WTC11 (cell line): Measurements from ENCODE around the gene KLC1. TPM values are rescaled to one million over a fixed set of nuclear protein-coding genes. Genes with fewer than 3 reads are reported as not detected.
A peak's percentile ranks its signal among the peaks of the same experiment; 100 is the strongest.

Source experiments
- ATAC-seq: fragments of 200-7000 bp; cut with Tn5 transposase; 2 replicates; pipeline ENCODE4 v1.10.0; 2021; ENCODE audit warnings: mild to moderate bottlenecking, moderate library complexity
- CTCF ChIA-PET: fragments of 300-600 bp; sonication (Branson Sonifier 250); formaldehyde crosslinking; loops from one replicate; lab custom pipeline; 2021; ENCODE audit warnings: antibody characterized with exemption; lab: Charles Lee
- POLR2A ChIA-PET: fragments of 350-600 bp; sonication (Branson Sonifier 250); formaldehyde crosslinking; loops from one replicate; lab custom pipeline; 2021; ENCODE audit warnings: antibody characterized with exemption; lab: Charles Lee
- DNase-seq: peaks from one replicate; pipeline ENCODE4 v3.0.0; 2021; ENCODE audit warnings: low spot score
- H3K27ac Mint-ChIP-seq: 2 replicates; pipeline ENCODE4 v1.8.0; 2021; ENCODE audit warnings: mixed read lengths
- H3K27me3 Mint-ChIP-seq: 2 replicates; pipeline ENCODE4 v1.8.0; 2021; ENCODE audit warnings: low read depth, mild to moderate bottlenecking, moderate library complexity, mixed read lengths
- H3K36me3 Mint-ChIP-seq: 2 replicates; pipeline ENCODE4 v1.8.0; 2021; ENCODE audit warnings: mixed read lengths
- H3K4me1 Mint-ChIP-seq: 2 replicates; pipeline ENCODE4 v1.8.0; 2022; ENCODE audit warnings: mixed read lengths
- H3K4me3 Mint-ChIP-seq: 2 replicates; pipeline ENCODE4 v1.8.0; 2021; ENCODE audit warnings: mild to moderate bottlenecking, moderate library complexity, mixed read lengths
- H3K9me3 Mint-ChIP-seq: 2 replicates; pipeline ENCODE4 v1.8.0; 2021; ENCODE audit warnings: mixed read lengths
- ATF1 ChIP-seq: sonication (generic); formaldehyde crosslinking; IDR thresholded peaks from 2 replicates; pipeline ENCODE4 v1.8.1; 2023; ENCODE audit warnings: mild to moderate bottlenecking, moderate library complexity, missing genetic modification reagents
- CBFB ChIP-seq: sonication (generic); formaldehyde crosslinking; IDR thresholded peaks from 2 replicates; pipeline ENCODE4 v1.8.1; 2022; ENCODE audit warnings: mild to moderate bottlenecking, low read depth, missing genetic modification reagents
- GRHL2 ChIP-seq: fragments of 250-450 bp; sonication (Bioruptor Pico); IDR thresholded peaks from 2 replicates; pipeline ENCODE4 v1.8.0; 2022; ENCODE audit warnings: mild to moderate bottlenecking, moderate library complexity; ENCODE audit not compliant: insufficient replicate concordance, severe bottlenecking
- OVOL2 ChIP-seq: fragments of 250-450 bp; sonication (Bioruptor Pico); IDR thresholded peaks from 2 replicates; pipeline ENCODE4 v1.9.0; 2021; ENCODE audit warnings: mild to moderate bottlenecking, borderline replicate concordance
- SMAD3 ChIP-seq: sonication (generic); formaldehyde crosslinking; IDR thresholded peaks from 2 replicates; pipeline ENCODE4 v1.8.0; 2022; ENCODE audit warnings: missing genetic modification reagents, mild to moderate bottlenecking, borderline replicate concordance
- SOX15 ChIP-seq: fragments of 250-450 bp; sonication (Bioruptor Pico); IDR thresholded peaks from 2 replicates; pipeline ENCODE4 v1.9.0; 2021; ENCODE audit warnings: mild to moderate bottlenecking
- TEAD4 ChIP-seq: sonication (generic); formaldehyde crosslinking; IDR thresholded peaks from 2 replicates; pipeline ENCODE4 v1.8.0; 2022; ENCODE audit warnings: mild to moderate bottlenecking, missing genetic modification reagents
- TP53 ChIP-seq: sonication (generic); formaldehyde crosslinking; IDR thresholded peaks from 2 replicates; pipeline ENCODE4 v1.8.1; 2023; ENCODE audit warnings: mild to moderate bottlenecking, missing genetic modification reagents
- ZNF121 ChIP-seq: sonication (generic); formaldehyde crosslinking; IDR thresholded peaks from 2 replicates; pipeline ENCODE4 v1.8.0; 2023; ENCODE audit warnings: missing genetic modification reagents
- total RNA-seq: library from RNA; stranded (reverse); gene quantifications from 3 replicates; pipeline ENCODE4 v1.2.3, GENCODE V29; 2021
- TF ChIP-seq, protein P1 (sequence below): fragments of 250-450 bp; sonication (Bioruptor Pico); IDR thresholded peaks from 2 replicates; pipeline ENCODE4 v1.9.0; 2021; ENCODE audit warnings: mild to moderate bottlenecking, borderline replicate concordance
- TF ChIP-seq, protein P2 (sequence below): fragments of 250-450 bp; sonication (Bioruptor Pico); IDR thresholded peaks from 2 replicates; pipeline ENCODE4 v1.9.0; 2021; ENCODE audit warnings: moderate library complexity, mild to moderate bottlenecking, inconsistent platforms, borderline replicate concordance
- TF ChIP-seq, protein P3 (sequence below): fragments of 250-450 bp; sonication (Bioruptor Pico); conservative IDR thresholded peaks from 2 replicates; pipeline ENCODE4 v1.9.0; 2021; ENCODE audit warnings: mild to moderate bottlenecking
- TF ChIP-seq, protein P4 (sequence below): fragments of 200-600 bp; IDR thresholded peaks from 2 replicates; pipeline ENCODE4 v1.8.0; 2022; ENCODE audit warnings: antibody characterized with exemption
- TF ChIP-seq, protein P5 (sequence below): fragments of 250-450 bp; sonication (Bioruptor Pico); IDR thresholded peaks from 2 replicates; pipeline ENCODE4 v1.9.0; 2021; ENCODE audit warnings: mild to moderate bottlenecking
- TF ChIP-seq, protein P6 (sequence below): fragments of 250-450 bp; sonication (Bioruptor Pico); IDR thresholded peaks from 2 replicates; pipeline ENCODE4 v1.8.0; 2021; ENCODE audit warnings: mild to moderate bottlenecking
- TF ChIP-seq, protein P7 (sequence below): sonication (generic); formaldehyde crosslinking; IDR thresholded peaks from 2 replicates; pipeline ENCODE4 v1.8.1; 2022; ENCODE audit warnings: low read depth, mild to moderate bottlenecking, moderate library complexity, missing genetic modification reagents, borderline replicate concordance

Gene KLC1
- total RNA-seq, 1 experiment from 2014 or later, result 171 TPM

DNA sequence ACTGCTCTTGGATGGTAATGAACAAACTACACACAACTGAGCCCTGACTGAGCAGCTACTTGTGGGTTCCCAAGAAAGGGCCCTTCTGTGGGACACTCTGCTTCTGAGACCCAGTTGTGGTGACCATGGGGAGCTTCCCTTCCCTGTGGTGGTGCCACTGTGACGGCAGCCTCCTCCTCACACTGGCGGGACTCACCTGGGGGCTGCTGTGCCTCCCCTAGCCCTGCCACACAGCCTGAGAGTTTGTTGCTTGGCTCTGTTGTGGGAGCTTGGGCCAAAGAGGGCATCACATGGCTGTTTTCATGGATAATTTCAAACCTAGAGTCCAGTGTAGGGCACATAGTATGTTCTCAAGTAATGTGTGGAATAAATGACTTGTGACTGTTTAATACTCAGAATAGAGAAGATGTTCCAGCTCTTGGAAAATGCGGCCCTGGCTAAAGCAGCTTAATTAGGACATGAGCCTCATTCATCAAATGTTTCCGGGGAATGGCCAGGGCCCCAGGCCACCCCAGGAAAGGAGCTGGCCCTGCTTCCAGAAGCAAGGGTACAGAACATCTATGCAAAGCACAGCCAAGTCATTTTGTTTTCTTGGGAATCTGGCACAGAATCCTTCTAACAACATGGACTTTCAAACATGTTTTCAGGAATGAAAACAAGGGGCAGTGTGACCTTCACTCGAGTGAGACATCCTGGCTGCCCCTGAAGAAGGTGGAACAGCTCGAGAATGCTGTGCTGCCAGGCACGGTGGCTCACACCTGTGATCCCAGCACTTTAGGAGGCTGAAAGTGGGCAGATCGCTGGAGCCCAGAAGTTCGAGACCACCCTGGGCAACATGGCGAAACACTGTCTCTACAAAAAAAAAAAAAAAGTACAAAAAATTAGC, 107.8 kb downstream of the KLC1 start (continued):
- TF ChIP-seq, protein P1, sequence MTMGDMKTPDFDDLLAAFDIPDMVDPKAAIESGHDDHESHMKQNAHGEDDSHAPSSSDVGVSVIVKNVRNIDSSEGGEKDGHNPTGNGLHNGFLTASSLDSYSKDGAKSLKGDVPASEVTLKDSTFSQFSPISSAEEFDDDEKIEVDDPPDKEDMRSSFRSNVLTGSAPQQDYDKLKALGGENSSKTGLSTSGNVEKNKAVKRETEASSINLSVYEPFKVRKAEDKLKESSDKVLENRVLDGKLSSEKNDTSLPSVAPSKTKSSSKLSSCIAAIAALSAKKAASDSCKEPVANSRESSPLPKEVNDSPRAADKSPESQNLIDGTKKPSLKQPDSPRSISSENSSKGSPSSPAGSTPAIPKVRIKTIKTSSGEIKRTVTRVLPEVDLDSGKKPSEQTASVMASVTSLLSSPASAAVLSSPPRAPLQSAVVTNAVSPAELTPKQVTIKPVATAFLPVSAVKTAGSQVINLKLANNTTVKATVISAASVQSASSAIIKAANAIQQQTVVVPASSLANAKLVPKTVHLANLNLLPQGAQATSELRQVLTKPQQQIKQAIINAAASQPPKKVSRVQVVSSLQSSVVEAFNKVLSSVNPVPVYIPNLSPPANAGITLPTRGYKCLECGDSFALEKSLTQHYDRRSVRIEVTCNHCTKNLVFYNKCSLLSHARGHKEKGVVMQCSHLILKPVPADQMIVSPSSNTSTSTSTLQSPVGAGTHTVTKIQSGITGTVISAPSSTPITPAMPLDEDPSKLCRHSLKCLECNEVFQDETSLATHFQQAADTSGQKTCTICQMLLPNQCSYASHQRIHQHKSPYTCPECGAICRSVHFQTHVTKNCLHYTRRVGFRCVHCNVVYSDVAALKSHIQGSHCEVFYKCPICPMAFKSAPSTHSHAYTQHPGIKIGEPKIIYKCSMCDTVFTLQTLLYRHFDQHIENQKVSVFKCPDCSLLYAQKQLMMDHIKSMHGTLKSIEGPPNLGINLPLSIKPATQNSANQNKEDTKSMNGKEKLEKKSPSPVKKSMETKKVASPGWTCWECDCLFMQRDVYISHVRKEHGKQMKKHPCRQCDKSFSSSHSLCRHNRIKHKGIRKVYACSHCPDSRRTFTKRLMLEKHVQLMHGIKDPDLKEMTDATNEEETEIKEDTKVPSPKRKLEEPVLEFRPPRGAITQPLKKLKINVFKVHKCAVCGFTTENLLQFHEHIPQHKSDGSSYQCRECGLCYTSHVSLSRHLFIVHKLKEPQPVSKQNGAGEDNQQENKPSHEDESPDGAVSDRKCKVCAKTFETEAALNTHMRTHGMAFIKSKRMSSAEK (CRISPR knock-in tag), result no peak
- TF ChIP-seq SOX15 (CRISPR knock-in tag) (no peak), GRHL2 (CRISPR knock-in tag) (no peak)

DNA sequence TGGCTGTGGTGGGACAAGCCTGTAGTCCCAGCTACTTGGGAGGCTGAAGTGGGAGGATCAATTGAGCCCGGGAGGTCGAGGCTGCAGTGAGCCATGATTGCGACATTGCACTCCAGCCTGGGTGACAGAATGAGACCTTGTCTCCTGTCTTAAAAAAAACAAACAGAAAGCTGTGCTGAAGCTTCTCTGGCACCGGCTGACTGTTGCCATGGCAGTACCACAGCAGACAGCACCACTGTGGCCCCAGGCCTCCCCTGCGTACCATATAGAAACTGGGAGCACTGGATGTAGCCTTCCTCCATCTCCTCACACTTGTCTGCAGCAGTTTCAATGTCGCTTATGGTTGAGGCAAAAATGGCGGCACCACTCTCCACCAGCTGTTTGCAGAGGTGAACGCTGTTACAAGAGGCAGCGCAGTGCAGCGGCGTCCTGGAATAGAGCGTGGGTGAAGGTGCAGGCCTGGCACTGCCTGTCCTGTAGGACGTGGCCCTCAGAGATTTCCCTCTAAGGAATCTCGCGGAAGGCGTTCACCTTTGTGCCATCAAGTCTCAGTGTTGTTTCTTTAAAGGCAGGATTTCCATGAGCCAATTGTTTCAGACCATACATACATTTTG, 108.5 kb downstream of the KLC1 start:
- TF ChIP-seq, protein P2, sequence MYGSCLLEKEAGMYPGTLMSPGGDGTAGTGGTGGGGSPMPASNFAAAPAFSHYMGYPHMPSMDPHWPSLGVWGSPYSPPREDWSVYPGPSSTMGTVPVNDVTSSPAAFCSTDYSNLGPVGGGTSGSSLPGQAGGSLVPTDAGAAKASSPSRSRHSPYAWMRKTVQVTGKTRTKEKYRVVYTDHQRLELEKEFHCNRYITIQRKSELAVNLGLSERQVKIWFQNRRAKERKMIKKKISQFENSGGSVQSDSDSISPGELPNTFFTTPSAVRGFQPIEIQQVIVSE (CRISPR knock-in tag), result no peak
- TF ChIP-seq, all 79 proteins: peak for 0
- ChIA-PET POLR2A (no interaction called here), CTCF (interaction anchor here (0.7 kb wide), 1 partner anchor 9 kb away, joined by 3 read pairs; no protein-coding TSS in a partner anchor)
- Mint-ChIP-seq H3K36me3 (peaks cover 17% of the 10 kb centered on the region), H3K9me3 (no peaks in the 10 kb centered on the region), H3K27ac (peak overlapping the region; percentile 37; the same call in 1 of the 2 replicates), H3K4me3 (no peak overlapping the region), H3K27me3 (no peaks in the 10 kb centered on the region), H3K4me1 (peaks cover 5% of the 10 kb centered on the region)
- DNase-seq (no peak), ATAC-seq (no peak)

DNA sequence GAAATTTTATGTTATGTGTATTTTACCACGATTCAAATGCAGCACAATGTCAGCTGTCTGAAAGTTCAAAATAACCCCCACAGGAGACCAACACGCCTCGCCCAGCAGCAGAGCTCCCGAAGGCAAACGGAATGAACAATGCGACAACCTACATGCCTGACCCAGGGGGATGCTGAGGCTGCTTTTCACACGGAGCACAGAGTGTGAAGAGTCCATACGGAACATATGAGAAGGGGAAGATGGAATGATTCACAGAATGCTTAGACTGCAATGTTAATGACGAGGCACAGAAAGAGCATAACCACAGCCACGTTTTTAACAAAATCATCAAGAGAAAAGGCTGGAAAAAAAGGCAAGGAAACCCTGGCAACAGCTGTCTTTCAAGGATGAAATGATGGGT, 109.2 kb downstream of the KLC1 start:
- POLR2A ChIA-PET, result no interaction called here
- Mint-ChIP-seq H3K27me3 (no peaks in the 10 kb centered on the region), H3K36me3 (peaks cover 12% of the 10 kb centered on the region), H3K4me3 (no peak overlapping the region), H3K27ac (no peak overlapping the region), H3K9me3 (no peaks in the 10 kb centered on the region), H3K4me1 (peaks cover 9% of the 10 kb centered on the region)
- CTCF ChIA-PET, result interaction anchor here (1.2 kb wide), 1 partner anchor 53 kb away, joined by 3 read pairs; no protein-coding TSS in a partner anchor
- ATAC-seq (no peak), DNase-seq (no peak)
- TF ChIP-seq TP53 (CRISPR knock-in tag) (no peak), ZNF121 (CRISPR knock-in tag) (no peak), ATF1 (CRISPR knock-in tag) (no peak), CBFB (CRISPR knock-in tag) (no peak), SMAD3 (no peak), TEAD4 (CRISPR knock-in tag) (no peak), OVOL2 (CRISPR knock-in tag) (no peak)
- TF ChIP-seq, protein P3, sequence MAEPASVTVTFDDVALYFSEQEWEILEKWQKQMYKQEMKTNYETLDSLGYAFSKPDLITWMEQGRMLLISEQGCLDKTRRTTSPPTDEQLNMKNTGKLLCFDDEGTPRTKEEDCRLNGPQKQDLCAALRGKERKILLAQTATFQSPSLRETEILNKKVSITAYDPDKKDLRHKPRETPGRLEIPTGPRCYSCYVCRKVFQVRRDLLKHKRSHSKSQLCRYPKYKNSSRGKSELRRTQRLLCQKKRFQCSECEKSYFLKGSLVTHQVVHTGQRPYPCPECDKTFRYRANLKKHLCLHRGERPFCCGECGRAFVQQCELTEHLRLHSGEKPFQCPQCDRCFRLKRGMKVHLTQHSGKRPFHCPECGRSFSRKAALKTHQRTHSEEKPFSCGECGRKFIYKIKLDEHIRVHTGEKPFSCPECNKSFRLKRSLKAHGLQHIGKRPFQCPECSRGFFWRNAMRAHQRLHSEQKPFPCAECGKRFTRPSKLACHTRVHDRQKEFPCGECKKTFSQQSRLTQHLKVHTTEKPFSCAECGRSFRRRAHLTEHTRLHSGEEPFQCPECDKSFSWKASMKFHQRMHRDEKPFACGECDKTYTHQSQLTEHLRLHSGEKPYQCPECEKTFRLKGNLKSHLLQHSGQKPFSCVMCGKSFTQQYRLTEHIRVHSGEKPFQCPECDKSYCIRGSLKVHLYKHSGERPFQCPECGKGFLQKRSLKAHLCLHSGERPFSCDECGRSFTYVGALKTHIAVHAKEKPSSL (CRISPR knock-in tag), result no peak
- TF ChIP-seq, protein P4, sequence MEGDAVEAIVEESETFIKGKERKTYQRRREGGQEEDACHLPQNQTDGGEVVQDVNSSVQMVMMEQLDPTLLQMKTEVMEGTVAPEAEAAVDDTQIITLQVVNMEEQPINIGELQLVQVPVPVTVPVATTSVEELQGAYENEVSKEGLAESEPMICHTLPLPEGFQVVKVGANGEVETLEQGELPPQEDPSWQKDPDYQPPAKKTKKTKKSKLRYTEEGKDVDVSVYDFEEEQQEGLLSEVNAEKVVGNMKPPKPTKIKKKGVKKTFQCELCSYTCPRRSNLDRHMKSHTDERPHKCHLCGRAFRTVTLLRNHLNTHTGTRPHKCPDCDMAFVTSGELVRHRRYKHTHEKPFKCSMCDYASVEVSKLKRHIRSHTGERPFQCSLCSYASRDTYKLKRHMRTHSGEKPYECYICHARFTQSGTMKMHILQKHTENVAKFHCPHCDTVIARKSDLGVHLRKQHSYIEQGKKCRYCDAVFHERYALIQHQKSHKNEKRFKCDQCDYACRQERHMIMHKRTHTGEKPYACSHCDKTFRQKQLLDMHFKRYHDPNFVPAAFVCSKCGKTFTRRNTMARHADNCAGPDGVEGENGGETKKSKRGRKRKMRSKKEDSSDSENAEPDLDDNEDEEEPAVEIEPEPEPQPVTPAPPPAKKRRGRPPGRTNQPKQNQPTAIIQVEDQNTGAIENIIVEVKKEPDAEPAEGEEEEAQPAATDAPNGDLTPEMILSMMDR, result no peak
- TF ChIP-seq, protein P5, sequence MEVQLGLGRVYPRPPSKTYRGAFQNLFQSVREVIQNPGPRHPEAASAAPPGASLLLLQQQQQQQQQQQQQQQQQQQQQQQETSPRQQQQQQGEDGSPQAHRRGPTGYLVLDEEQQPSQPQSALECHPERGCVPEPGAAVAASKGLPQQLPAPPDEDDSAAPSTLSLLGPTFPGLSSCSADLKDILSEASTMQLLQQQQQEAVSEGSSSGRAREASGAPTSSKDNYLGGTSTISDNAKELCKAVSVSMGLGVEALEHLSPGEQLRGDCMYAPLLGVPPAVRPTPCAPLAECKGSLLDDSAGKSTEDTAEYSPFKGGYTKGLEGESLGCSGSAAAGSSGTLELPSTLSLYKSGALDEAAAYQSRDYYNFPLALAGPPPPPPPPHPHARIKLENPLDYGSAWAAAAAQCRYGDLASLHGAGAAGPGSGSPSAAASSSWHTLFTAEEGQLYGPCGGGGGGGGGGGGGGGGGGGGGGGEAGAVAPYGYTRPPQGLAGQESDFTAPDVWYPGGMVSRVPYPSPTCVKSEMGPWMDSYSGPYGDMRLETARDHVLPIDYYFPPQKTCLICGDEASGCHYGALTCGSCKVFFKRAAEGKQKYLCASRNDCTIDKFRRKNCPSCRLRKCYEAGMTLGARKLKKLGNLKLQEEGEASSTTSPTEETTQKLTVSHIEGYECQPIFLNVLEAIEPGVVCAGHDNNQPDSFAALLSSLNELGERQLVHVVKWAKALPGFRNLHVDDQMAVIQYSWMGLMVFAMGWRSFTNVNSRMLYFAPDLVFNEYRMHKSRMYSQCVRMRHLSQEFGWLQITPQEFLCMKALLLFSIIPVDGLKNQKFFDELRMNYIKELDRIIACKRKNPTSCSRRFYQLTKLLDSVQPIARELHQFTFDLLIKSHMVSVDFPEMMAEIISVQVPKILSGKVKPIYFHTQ (CRISPR knock-in tag), result no peak
- TF ChIP-seq, protein P6, sequence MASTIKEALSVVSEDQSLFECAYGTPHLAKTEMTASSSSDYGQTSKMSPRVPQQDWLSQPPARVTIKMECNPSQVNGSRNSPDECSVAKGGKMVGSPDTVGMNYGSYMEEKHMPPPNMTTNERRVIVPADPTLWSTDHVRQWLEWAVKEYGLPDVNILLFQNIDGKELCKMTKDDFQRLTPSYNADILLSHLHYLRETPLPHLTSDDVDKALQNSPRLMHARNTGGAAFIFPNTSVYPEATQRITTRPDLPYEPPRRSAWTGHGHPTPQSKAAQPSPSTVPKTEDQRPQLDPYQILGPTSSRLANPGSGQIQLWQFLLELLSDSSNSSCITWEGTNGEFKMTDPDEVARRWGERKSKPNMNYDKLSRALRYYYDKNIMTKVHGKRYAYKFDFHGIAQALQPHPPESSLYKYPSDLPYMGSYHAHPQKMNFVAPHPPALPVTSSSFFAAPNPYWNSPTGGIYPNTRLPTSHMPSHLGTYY (CRISPR knock-in tag), result no peak
- TF ChIP-seq, protein P7, sequence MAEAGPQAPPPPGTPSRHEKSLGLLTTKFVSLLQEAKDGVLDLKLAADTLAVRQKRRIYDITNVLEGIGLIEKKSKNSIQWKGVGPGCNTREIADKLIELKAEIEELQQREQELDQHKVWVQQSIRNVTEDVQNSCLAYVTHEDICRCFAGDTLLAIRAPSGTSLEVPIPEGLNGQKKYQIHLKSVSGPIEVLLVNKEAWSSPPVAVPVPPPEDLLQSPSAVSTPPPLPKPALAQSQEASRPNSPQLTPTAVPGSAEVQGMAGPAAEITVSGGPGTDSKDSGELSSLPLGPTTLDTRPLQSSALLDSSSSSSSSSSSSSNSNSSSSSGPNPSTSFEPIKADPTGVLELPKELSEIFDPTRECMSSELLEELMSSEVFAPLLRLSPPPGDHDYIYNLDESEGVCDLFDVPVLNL (CRISPR knock-in tag), result no peak
